Measurements from ENCODE around the gene DENND11. TPM values are rescaled to one million over a fixed set of nuclear protein-coding genes. Genes with fewer than 3 reads are reported as not detected.

Gene DENND11
- total and polyA plus RNA-seq, 2 of the 4 experiments (the other 2 are of a cell fraction) = 2.9 to 5.0 TPM

- dilution Hi-C loops (cut with HindIII; ENCODE audit: low sequenced_read_pairs, unreplicated experiment) (no loop called here), in situ Hi-C loops (cut with MboI; ENCODE audit: low sequenced_read_pairs) (no loop called here)
Measured at GRCh38 chr7:141693082-141693481, 8.9 kb downstream of the DENND11 start.

More at GRCh38 chr7:141693082-141693481, 8.9 kb downstream of the DENND11 start:
- H2AFZ ChIP-seq (replicated peaks; ENCODE audit: low read length, poor library complexity) = no peak overlapping the region
- no peak overlapping the region for H3K9ac ChIP-seq (ENCODE audit: low read depth, low read length)
- H3K4me2 ChIP-seq (ENCODE audit: low read depth, low read length) = no peak overlapping the region
- H3K9me3 ChIP-seq (ENCODE audit: control insufficient read depth, insufficient read depth, low read length) = no peaks in the 10 kb centered on the region
- no peak overlapping the region for H3K27ac ChIP-seq (ENCODE audit: insufficient read depth, low read length)
- no peaks in the 10 kb centered on the region for H3K9me1 ChIP-seq (ENCODE audit: insufficient read depth, low read length)
- no CpG with 5 or more reads among the region's 3 CpGs for WGBS, 2 experiments (ENCODE audit: extremely low coverage in 2 of 2, insufficient read length in 1 of 2)
- no TSS peak for BruUV-seq (replicated peaks)
- H2BK20ac ChIP-seq (ENCODE audit: low read depth, low read length) = no peak overlapping the region
- no peak overlapping the region for H3K56ac ChIP-seq (ENCODE audit: extremely low read depth, insufficient read depth, low read length)
- H2BK120ac ChIP-seq (ENCODE audit: low read depth, low read length) = no peak overlapping the region
- DNase-seq = no peak
- H3K27me3 ChIP-seq (ENCODE audit: control insufficient read depth, insufficient read depth, low read length) = no peaks in the 10 kb centered on the region
- H4K91ac ChIP-seq (ENCODE audit: insufficient read depth, low read depth, low read length) = no peak overlapping the region
- no peak overlapping the region for H3K18ac ChIP-seq (ENCODE audit: low read depth, low read length)
- no peak overlapping the region for H3K23ac ChIP-seq (ENCODE audit: low read depth, low read length)
- TF ChIP-seq SMC3 (IDR thresholded peaks at IDR 0.05; ENCODE audit: low read depth, low read length) = no peak
- no peak for TF ChIP-seq CTCF (conservative IDR thresholded peaks at IDR 0.05; ENCODE audit: low read depth, low read length)
- TF ChIP-seq FOS (IDR thresholded peaks at IDR 0.05; ENCODE audit: low read depth, low read length) = no peak
- TF ChIP-seq CHD1 (IDR thresholded peaks at IDR 0.05; ENCODE audit: low read depth, low read length) = no peak
- TF ChIP-seq CEBPB (IDR thresholded peaks at IDR 0.05; ENCODE audit: low read depth, low read length) = peak; percentile 77
- H2BK15ac ChIP-seq (ENCODE audit: low read depth, low read length) = no peak overlapping the region
- H3K4me1 ChIP-seq (ENCODE audit: control insufficient read depth, insufficient read depth, low read length) = no peaks in the 10 kb centered on the region
- peaks cover 7 to 11% of the 10 kb centered on the region in 2 experiments; a peak in 2 of 4 replicates for H3K79me1 ChIP-seq (ENCODE audit: low read depth in 1 of 2, low read length in 2 of 2)
- H3K36me3 ChIP-seq (ENCODE audit: control insufficient read depth, insufficient read depth, low read length) = no peaks in the 10 kb centered on the region
- no peak overlapping the region for H3K4me3 ChIP-seq (ENCODE audit: insufficient read depth, low read depth, low read length)
- H4K5ac ChIP-seq (ENCODE audit: low read depth, low read length) = no peak overlapping the region
- no peak overlapping the region for H4K8ac ChIP-seq (ENCODE audit: low read depth in 2 of 2, low read length in 2 of 2)
- no peak overlapping the region for H3K4ac ChIP-seq (ENCODE audit: low read depth, low read length)
- no peak overlapping the region for H2AK5ac ChIP-seq (ENCODE audit: low read depth, low read length)
- CTCF ChIA-PET = no interaction called here
- no peak overlapping the region for H2BK5ac ChIP-seq (ENCODE audit: low read depth, low read length, poor library complexity, severe bottlenecking)
- no peak overlapping the region for H2AK9ac ChIP-seq (replicated peaks; ENCODE audit: low read depth, low read length, poor library complexity)
- no peak overlapping the region for H3K14ac ChIP-seq (replicated peaks; ENCODE audit: low read depth, low read length)
- intact Hi-C loops (cut with micrococcal nuclease) = no loop called here
- POLR2A ChIA-PET (ENCODE audit: unreplicated experiment) = no interaction called here
- ATAC-seq (ENCODE audit: low read depth) = no peak
- no peaks in the 10 kb centered on the region; the same call in 1 of the 2 replicates for H4K20me1 ChIP-seq (ENCODE audit: insufficient read depth, low read length)

Measured in IMR-90 (cell line).